ENCODE results near the gene FASN.
"Not testable (repeated sequence)": the region's sequence is repeated elsewhere in the genome, so short reads cannot be mapped to it uniquely, and the experiment has no call there.

FASN gene

GRCh38 chr17:82054351-82055022 is 43.5 kb downstream of the FASN start:
- no peak for DNase-seq

GRCh38 chr17:82053556-82054263 is 44.3 kb downstream of the FASN start:
- no peak for DNase-seq

GRCh38 chr17:82053130-82053529 is 44.9 kb downstream of the FASN start:
- no peak for DNase-seq

- no peak for DNase-seq
Measured at GRCh38 chr17:82052638-82053059, 45.4 kb downstream of the FASN start.

- peak; percentile 66 for DNase-seq
Measured at GRCh38 chr17:82051776-82052637, 46.0 kb downstream of the FASN start, which contains the start of the genes GPS1 and RFNG. TSS of gene GPS1 (plus strand) at chr17:82051898. CDS start at chr17:82051932, 34 bp downstream. TSS of gene RFNG (minus strand) at chr17:82051811. CDS start at chr17:82051766, 45 bp downstream.

- no peak for DNase-seq
Measured at GRCh38 chr17:82050761-82051641, 47.0 kb downstream of the FASN start.

- DNase-seq: no peak
Measured at GRCh38 chr17:82050152-82050760, 47.8 kb downstream of the FASN start.

GRCh38 chr17:82049521-82049971 is 48.5 kb downstream of the FASN start:
- DNase-seq: no peak

- DNase-seq: no peak
Measured at GRCh38 chr17:82049106-82049505, 48.9 kb downstream of the FASN start.

GRCh38 chr17:82048571-82048971 is 49.5 kb downstream of the FASN start:
- no peak for DNase-seq

GRCh38 chr17:82047914-82048570 is 50.0 kb downstream of the FASN start:
- DNase-seq: no peak

GRCh38 chr17:82047379-82047778 is 50.7 kb downstream of the FASN start:
- no peak for DNase-seq

- DNase-seq: no peak
Measured at GRCh38 chr17:82046903-82047302, 51.1 kb downstream of the FASN start.

GRCh38 chr17:82045936-82046484 is 52.0 kb downstream of the FASN start:
- no peak for DNase-seq

GRCh38 chr17:82043507-82043906 is 54.5 kb downstream of the FASN start:
- DNase-seq: no peak

- DNase-seq: no peak
Measured at GRCh38 chr17:82042649-82043048, 55.4 kb downstream of the FASN start.

- DNase-seq: no peak
Measured at GRCh38 chr17:82041144-82041814, 56.8 kb downstream of the FASN start.

- DNase-seq: no peak
Measured at GRCh38 chr17:82039695-82040299, 58.2 kb downstream of the FASN start.

GRCh38 chr17:82038796-82039409 is 59.1 kb downstream of the FASN start:
- DNase-seq: not testable (repeated sequence)

- DNase-seq: no peak
Measured at GRCh38 chr17:82037889-82038195, 60.2 kb downstream of the FASN start.
